G401.6 (cell line): ENCODE data around the gene TRDMT1.

ENCODE experiments used
- FAIRE-seq: peaks from 2 replicates; lab custom pipeline; 2012; peaks lifted over from hg19 to GRCh38; lab: Jason Lieb, UNC

The TRDMT1 gene

DNA sequence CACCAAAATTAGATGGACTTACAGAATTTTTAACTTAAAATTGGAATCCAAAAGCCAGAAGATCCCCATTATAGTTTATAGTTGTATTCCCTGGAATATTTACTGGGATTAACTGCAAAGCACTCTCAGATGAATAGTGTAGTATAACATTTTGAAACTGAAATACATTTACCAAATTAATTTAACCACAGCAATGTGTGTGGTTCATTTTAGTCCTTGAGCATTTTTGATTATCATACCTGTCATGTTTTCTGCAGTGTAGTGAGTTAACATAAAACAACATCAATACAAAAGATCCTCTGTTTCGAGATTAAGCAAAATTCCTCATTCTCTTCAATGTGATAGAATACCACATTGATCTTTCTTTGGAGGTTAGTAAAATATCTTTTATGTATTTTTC lies 30.3 kb upstream of the TRDMT1 start:
- FAIRE-seq, result no peak

DNA sequence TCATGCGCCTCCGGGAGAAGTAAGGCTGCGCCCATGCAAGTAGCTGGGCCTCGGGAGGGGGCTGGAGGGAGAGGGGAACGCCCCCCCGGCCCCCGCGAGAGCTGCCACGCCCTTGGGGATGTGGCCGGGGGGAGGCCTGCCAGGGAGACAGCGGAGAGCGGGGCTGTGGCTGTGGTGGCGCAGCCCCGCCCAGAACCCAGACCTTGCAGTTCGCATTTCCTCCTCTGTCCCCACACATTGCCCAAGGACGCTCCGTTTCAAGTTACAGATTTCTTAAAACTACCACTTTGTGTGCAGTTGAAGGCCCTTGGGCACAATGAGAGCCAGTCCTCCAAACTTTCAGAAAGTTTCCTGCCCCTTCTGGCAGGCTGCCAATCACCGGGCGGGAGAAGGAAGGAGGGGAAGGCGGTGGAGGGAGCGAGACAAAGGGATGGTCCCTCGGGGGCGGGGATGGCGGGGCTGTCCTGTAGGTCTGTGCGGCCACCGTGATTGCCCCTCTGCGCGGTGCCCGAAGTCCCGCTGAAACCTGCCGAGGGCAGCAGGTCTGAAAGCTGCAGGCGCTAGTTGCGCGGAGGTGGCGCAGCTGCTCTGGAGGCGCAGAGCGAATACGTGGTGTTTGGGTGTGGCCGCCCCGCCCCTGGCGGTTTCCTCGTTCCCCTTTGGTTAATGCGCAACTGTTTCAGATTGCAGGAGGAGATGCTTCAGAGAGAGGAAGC lies 28.7 kb upstream of the TRDMT1 start:
- FAIRE-seq, result no peak

DNA sequence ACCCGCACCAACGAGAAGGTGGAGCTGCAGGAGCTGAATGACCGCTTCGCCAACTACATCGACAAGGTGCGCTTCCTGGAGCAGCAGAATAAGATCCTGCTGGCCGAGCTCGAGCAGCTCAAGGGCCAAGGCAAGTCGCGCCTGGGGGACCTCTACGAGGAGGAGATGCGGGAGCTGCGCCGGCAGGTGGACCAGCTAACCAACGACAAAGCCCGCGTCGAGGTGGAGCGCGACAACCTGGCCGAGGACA lies 28.2 kb upstream of the TRDMT1 start:
- FAIRE-seq, result no peak

GRCh38 chr10:17229016-17229716 lies 27.7 kb upstream of the TRDMT1 start:
- no peak for FAIRE-seq

DNA sequence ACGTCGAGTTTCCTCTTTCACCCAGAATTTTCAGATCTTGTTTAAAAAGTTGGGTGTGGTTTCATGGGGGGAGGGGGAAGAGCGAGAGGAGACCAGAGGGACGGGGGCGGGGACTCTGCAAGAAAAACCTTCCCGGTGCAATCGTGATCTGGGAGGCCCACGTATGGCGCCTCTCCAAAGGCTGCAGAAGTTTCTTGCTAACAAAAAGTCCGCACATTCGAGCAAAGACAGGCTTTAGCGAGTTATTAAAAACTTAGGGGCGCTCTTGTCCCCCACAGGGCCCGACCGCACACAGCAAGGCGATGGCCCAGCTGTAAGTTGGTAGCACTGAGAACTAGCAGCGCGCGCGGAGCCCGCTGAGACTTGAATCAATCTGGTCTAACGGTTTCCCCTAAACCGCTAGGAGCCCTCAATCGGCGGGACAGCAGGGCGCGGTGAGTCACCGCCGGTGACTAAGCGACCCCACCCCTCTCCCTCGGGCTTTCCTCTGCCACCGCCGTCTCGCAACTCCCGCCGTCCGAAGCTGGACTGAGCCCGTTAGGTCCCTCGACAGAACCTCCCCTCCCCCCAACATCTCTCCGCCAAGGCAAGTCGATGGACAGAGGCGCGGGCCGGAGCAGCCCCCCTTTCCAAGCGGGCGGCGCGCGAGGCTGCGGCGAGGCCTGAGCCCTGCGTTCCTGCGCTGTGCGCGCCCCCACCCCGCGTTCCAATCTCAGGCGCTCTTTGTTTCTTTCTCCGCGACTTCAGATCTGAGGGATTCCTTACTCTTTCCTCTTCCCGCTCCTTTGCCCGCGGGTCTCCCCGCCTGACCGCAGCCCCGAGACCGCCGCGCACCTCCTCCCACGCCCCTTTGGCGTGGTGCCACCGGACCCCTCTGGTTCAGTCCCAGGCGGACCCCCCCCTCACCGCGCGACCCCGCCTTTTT lies 26.9 kb upstream of the TRDMT1 start, which contains the start of gene VIM:
Gene VIM (plus strand): TSS at position 151 of the 925 bp plus-strand sequence. CDS start 1,182 bp downstream, outside the sequence.
- peak; percentile 75 for FAIRE-seq

- FAIRE-seq, result peak; percentile 72
These were observed 26.1 kb upstream of the TRDMT1 start for GRCh38 chr10:17227367-17228090.

DNA sequence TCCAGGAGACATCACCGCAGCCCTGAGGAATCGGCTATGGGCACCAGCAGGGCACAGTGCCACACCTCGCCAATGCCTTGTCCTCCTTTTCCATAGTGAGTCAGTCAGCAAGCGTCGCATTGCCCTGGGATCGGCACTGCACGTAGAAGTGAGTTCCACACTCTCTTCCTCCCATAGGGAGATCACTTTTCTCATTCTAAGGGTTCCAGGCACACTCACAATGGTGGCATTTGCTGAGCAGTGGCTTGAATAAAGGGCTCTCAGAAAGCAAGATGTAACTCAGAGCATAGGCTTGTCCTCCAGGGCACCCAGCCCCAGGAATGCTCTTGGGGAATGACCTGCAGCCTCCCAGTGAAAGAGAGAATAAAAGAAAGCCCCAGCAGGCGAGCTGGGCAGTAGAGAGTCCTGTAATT lies 25.4 kb upstream of the TRDMT1 start:
- no peak for FAIRE-seq

- no peak for FAIRE-seq
These were observed 24.3 kb upstream of the TRDMT1 start for GRCh38 chr10:17225808-17226207.

GRCh38 chr10:17222329-17222728 lies 20.9 kb upstream of the TRDMT1 start:
- no peak for FAIRE-seq

DNA sequence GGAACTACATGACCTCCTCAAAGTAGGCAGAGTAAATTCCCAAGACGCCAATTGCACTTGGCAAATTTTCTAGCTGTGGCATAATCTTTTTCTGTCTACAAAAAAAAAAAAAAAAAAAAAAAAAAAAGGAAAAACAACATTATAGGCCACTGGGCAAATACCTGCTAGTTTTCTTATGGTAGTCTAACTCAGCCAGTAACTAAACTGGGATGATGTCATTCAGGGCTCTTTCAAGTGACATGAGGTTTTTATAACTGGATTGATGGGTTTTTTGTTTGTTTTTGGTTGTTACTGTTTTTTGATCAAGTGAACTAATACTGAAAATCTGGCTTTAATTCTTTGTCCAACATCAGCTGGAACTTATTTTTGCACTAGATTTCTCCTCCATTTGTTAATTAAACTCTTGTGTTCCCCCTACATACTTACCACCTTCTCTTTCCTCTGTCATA lies 19.2 kb upstream of the TRDMT1 start:
- FAIRE-seq, result peak; percentile 88

GRCh38 chr10:17219024-17219423 lies 17.6 kb upstream of the TRDMT1 start:
- FAIRE-seq, result no peak

GRCh38 chr10:17217631-17218232 lies 16.3 kb upstream of the TRDMT1 start:
- no peak for FAIRE-seq

DNA sequence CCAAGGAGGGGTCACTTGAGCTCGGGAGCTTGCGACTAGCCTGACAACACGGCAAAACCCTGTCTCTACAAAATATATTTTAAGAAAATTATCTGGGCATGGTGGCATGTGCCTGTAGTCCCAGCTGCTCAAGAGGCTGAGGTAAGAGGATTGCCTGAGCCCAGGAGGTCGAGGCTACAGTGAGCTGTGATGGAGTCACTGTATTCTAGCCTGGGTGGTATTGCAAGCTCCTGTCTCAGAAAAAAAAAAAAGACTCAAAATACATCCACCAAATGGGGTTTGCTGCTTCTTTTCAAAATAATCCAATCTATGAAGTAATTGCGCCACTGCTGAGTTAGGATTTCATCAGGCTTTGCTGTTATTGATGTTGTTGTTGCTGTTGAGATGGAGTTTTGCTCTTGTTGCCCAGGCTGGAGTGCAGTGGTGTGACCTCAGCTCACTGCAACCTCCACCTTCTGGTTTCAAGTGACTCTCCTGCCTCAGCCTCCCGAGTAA lies 15.5 kb upstream of the TRDMT1 start:
- no peak for FAIRE-seq

DNA sequence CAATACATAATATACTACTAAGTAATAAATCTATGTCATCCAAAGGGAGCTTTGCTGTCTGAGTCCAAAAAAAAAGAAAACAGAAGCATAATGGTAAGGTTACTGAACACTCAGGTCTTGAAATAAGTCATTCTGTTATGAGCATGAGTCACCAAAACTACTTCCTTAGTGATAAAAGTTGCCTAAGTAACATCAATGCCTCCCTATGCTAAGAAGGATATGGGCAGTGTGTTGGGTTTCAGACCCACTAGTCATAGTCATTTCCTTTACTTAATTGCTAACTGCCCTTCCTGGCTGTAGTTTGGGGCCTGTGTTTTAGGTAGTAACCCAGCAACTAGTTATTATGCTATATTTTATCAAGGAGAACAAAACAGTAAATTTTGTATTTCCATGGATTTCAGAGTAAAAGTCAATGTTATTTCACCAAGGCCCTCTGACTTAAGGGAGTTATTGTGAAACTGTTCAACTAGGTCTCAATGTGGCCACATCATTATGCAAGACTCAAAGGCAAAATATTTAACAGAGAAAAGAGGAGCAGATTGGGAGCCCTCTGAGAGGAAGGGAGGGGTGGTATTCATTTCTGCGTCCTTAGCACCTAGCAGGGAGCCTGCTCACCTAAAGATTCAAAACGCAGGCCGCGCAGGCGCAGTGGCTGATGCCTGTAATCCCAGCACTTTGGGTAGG lies 14.9 kb upstream of the TRDMT1 start:
- FAIRE-seq, result peak; percentile 98

- no peak for FAIRE-seq
These were observed 14.3 kb upstream of the TRDMT1 start for GRCh38 chr10:17215782-17216122.

GRCh38 chr10:17214971-17215781 lies 13.7 kb upstream of the TRDMT1 start:
- FAIRE-seq, result no peak

- no peak for FAIRE-seq
These were observed 13.1 kb upstream of the TRDMT1 start for GRCh38 chr10:17214526-17214925.

- FAIRE-seq, result no peak
These were observed 12.3 kb upstream of the TRDMT1 start for GRCh38 chr10:17213646-17214349.

- FAIRE-seq, result peak; percentile 73
These were observed 11.3 kb upstream of the TRDMT1 start for GRCh38 chr10:17212802-17213221.

DNA sequence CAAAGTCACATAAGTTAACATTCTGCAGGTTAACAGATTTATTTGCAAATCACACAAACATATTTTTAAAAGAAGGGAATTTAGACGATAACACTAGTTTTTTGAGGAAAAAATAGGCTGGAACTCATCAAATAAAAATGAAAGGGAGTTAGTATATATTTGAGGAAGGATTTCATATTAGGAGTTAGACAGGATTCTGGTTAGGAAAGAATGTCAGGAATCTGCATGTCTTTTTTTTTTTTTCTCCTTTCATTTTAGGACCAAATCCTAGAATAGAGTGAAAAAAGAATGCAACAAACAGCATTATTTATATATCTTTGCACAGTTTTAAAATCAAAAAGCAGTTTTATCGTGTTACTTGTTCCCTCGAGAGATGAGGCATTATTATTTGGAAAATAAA lies 8.9 kb upstream of the TRDMT1 start:
- FAIRE-seq, result no peak
